ENCODE measurements around the gene CDH10.

- no peak for TF ChIP-seq CTCF (IDR thresholded peaks at IDR 0.05)
- no peak for TF ChIP-seq HMGXB4 (CRISPR knock-in tag; IDR thresholded peaks at IDR 0.05)
- no peak for TF ChIP-seq E2F4 (CRISPR knock-in tag; IDR thresholded peaks at IDR 0.05; ENCODE audit: borderline replicate concordance, low read depth)
- TF ChIP-seq NFE2L1 (CRISPR knock-in tag; IDR thresholded peaks at IDR 0.05), result no peak
- TF ChIP-seq IRF2 (CRISPR knock-in tag; IDR thresholded peaks at IDR 0.05; ENCODE audit: borderline replicate concordance, low read depth), result no peak
- TF ChIP-seq NFYB (CRISPR knock-in tag; conservative IDR thresholded peaks at IDR 0.05; ENCODE audit: low read depth), result no peak
Observed at GRCh38 chr5:24510523-24510988, 134.2 kb downstream of the CDH10 start.
